Naive thymus-derived CD8-positive, alpha-beta T cell (primary cell): ENCODE results near the gene INPP5A. TPM values are rescaled to one million over a fixed set of nuclear protein-coding genes. Genes with fewer than 3 reads are reported as not detected.
A peak's percentile ranks its signal among the peaks of the same experiment; 100 is the strongest.

Source experiments
- ATAC-seq, 2 donors: fragments of 150-1000 bp; cut with Tn5 transposase in 1 of 2; sonication (Bioruptor Pico), chemical (Tn5 transposase) in 1 of 2; 1 replicate in 1 of 2; 2 replicates in 1 of 2; pipeline ENCODE4 v1.10.0; 2021; ENCODE audit warnings: mild to moderate bottlenecking in 2 of 2, moderate library complexity in 2 of 2
- POLR2A ChIA-PET: fragments of 350-600 bp; sonication (Branson Sonifier 250); formaldehyde crosslinking; loops from one replicate; lab custom pipeline; 2021; ENCODE audit warnings: antibody characterized with exemption; lab: Charles Lee
- DNase-seq, 10 donors: peaks; one replicate each; pipeline versions ENCODE4 v3.0.0 to v3.0.0-alpha.2; 2020 to 2022
- H3K27ac Mint-ChIP-seq, 10 donors: one replicate each; pipeline ENCODE4 v1.8.0; 2020 to 2022; ENCODE audit warnings: mild to moderate bottlenecking in 10 of 10, mixed read lengths in 10 of 10, moderate library complexity in 4 of 10, inconsistent platforms in 1 of 10
- H3K27me3 Mint-ChIP-seq, 5 donors: one replicate each; pipeline ENCODE4 v1.8.0; 2021 to 2022; ENCODE audit warnings: mixed read lengths in 5 of 5
- H3K36me3 Mint-ChIP-seq, 3 donors: one replicate each; pipeline ENCODE4 v1.8.0; 2020 to 2022; ENCODE audit warnings: mixed read lengths in 3 of 3, mild to moderate bottlenecking in 2 of 3, inconsistent platforms in 1 of 3
- H3K4me1 Mint-ChIP-seq, 4 donors: one replicate each; pipeline ENCODE4 v1.8.0; 2021 to 2022; ENCODE audit warnings: mixed read lengths in 4 of 4
- H3K4me3 Mint-ChIP-seq, 10 donors: one replicate each; pipeline ENCODE4 v1.8.0; 2020 to 2022; ENCODE audit warnings: mild to moderate bottlenecking in 10 of 10, mixed read lengths in 10 of 10, moderate library complexity in 6 of 10, inconsistent platforms in 1 of 10
- H3K9me3 Mint-ChIP-seq, 9 donors: one replicate each; pipeline ENCODE4 v1.8.0; 2020 to 2022; ENCODE audit warnings: mixed read lengths in 9 of 9, mild to moderate bottlenecking in 3 of 9, inconsistent platforms in 1 of 9, moderate library complexity in 1 of 9
- polyA plus RNA-seq, 3 donors: library from polyadenylated mRNA; unstranded; fragments of 300-500 nt; fragmentation: Illumina TruSeq; gene quantifications; one replicate each; pipeline ENCODE4 v1.2.3, GENCODE V29; 2021
- total RNA-seq, 8 experiments: library from RNA in 2 of 8; stranded (reverse) in 2 of 8; gene quantifications; one replicate each; pipeline ENCODE4 v1.2.3 and lab custom pipeline; 2021 to 2026

The INPP5A gene
- total and polyA plus RNA-seq, 5 experiments from 2014 or later = 0.51 to 33.7 (median 3.9) TPM

DNA sequence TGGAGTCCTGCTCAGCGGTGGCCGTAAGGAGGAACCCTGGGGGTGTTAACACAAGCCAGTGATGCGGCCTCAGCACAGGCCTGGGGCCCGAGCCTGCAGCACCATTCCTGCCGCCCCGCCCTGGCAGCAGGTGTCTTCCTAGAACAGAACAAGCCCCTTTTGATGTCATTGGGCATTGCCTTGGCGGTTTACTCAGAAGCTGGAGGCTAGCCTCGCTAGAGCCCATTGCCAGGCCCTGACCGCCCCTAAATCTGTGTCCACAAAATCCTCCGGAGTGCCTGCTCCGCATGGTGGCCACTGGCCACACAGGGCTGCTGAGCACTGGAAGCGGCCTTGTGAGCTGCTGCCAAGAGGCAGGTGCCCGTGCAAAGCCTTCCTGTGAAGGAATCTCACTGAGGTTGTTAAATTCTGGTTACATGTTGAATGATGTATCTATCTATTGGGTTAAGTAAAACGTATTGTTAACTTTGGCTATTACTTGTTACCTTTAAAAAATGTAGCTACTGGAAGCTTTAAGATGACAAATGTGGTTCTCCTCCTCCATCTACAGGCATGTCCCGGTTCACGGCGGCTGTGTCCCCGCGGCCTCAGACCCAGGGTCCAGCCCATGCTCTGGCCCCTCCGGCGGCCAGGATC is 1.2 kb upstream of the INPP5A start:
- H3K4me1 Mint-ChIP-seq = peaks cover 31 to 47% (median 43%) of the 10 kb centered on the region in 4 donors
- H3K9me3 Mint-ChIP-seq = peaks cover 0 to 11% (median 6%) of the 10 kb centered on the region in 9 donors
- POLR2A ChIA-PET = interaction anchor here (0.6 to 6.6 kb wide), 3 partner anchors 10 to 44 kb away, joined by 4 to 61 read pairs (median 4); no protein-coding TSS in a partner anchor
- H3K4me3 Mint-ChIP-seq = peak overlapping the region; percentile 54 to 92 (median 80)
- H3K36me3 Mint-ChIP-seq = peaks cover 0 to 9% (median 0%) of the 10 kb centered on the region in 3 donors
- ATAC-seq = no peak
- peak overlapping the region in 9 of 10 donors; percentile 19 to 89 (median 61) for H3K27ac Mint-ChIP-seq
- DNase-seq = peak in 3 of 10 donors; percentile 16 to 63 (median 37)
- peaks cover 0 to 1% (median 0%) of the 10 kb centered on the region in 5 donors for H3K27me3 Mint-ChIP-seq

DNA sequence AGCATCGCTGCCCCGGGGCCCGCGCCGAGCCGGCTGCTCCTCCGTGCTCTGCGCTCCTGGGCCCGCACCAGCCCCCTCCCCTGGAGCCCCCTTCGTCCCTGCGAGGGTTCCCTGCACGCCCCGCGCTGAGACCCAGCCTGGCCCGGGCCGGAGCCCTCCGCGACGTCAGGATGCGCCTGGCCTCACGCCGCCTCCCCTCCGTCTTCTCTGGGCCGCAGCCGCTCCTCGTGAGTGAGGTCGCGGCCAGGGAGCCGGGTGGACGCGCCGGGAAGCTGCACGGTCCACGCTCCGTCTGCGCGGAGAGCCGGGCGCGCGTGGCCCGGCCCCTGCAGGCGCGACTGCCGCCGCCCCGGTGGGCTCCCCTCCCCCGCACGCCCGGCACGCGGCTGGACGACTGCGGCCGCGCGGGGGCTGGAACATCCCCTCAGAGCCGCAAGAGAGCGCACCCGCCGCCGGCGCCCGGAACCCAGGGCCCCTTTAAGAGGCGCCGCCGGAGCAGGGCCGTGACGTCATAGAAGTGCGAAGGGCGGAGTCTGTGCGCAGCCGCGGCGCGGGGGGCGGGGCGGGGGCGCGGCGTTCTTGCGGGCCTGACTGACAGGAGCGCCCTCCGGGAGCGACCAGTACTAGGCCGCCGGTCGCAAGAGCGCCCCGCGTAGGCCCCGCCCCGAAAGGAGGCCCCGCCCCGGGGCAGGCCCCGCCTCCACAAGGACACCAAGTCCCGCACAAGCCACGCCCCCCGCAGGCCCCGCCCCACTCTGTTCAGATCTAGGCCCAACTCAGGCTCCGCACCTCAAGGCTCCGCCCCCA is 507 bp upstream of the INPP5A start:
- peaks cover 0 to 3% (median 0%) of the 10 kb centered on the region in 3 donors for H3K36me3 Mint-ChIP-seq
- H3K4me3 Mint-ChIP-seq = peak overlapping the region; percentile 56 to 92 (median 78)
- peaks cover 0 to 3% (median under 1%) of the 10 kb centered on the region in 9 donors for H3K9me3 Mint-ChIP-seq
- ATAC-seq (peak; percentile 79 to 82), DNase-seq (peak; percentile 100)
- H3K4me1 Mint-ChIP-seq = peaks cover 33 to 54% (median 50%) of the 10 kb centered on the region in 4 donors
- peaks cover 0 to 1% (median 0%) of the 10 kb centered on the region in 5 donors for H3K27me3 Mint-ChIP-seq
- peak overlapping the region in 8 of 10 donors; percentile 20 to 88 (median 65) for H3K27ac Mint-ChIP-seq
- POLR2A ChIA-PET = interaction anchor here (0.5 to 6.6 kb wide), 4 partner anchors 11 to 43 kb away, joined by 3 to 61 read pairs (median 4); no protein-coding TSS in a partner anchor

DNA sequence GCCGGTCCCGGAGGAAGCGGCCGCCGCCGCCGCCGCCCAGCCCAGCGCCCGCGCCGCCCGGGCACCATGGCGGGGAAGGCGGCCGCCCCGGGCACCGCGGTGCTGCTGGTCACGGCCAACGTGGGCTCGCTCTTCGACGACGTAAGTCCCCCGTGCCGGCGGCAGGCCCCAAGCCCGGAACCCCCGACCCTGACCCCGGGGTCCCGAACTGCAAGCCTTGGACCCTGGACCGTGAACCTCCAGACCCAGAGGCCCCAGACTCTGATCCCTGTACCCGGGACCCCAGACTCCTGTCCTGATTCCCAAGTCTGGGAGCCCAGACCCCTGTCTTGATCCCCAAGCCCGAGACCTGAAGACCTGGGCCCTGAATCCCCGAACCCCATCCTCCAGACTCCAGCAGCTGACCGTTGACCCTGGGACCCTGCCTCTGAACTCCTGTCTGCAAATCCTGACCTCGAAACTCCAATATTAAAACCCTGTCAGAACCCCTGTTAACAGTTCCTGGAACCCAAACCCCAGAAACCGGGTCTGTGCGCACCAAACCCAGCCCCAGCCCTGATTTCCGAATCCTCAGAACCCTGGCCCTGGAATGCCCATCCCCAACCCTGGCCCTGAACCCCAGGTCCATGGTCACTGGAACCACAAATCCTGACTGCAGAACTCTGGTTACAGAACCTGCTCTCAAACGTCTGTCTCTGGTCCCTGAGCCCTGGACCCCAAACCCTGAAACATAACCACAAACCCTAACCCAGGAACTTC is 623 bp downstream of the INPP5A start:
- peak overlapping the region; percentile 84 to 97 (median 90) for H3K4me3 Mint-ChIP-seq
- no peaks in the 10 kb centered on the region for H3K36me3 Mint-ChIP-seq
- peak overlapping the region; percentile 86 to 96 (median 94) for H3K27ac Mint-ChIP-seq
- POLR2A ChIA-PET = interaction anchor here (1.5 to 6.6 kb wide), 3 partner anchors 9 to 17 kb away, joined by 7 to 61 read pairs (median 18); no protein-coding TSS in a partner anchor
- peaks cover 0 to 1% (median 0%) of the 10 kb centered on the region in 5 donors for H3K27me3 Mint-ChIP-seq
- H3K4me1 Mint-ChIP-seq = peaks cover 35 to 65% (median 61%) of the 10 kb centered on the region in 4 donors
- H3K9me3 Mint-ChIP-seq = no peaks in the 10 kb centered on the region
- DNase-seq (peak in 2 of 10 donors; percentile 27 to 65), ATAC-seq (no peak)

DNA sequence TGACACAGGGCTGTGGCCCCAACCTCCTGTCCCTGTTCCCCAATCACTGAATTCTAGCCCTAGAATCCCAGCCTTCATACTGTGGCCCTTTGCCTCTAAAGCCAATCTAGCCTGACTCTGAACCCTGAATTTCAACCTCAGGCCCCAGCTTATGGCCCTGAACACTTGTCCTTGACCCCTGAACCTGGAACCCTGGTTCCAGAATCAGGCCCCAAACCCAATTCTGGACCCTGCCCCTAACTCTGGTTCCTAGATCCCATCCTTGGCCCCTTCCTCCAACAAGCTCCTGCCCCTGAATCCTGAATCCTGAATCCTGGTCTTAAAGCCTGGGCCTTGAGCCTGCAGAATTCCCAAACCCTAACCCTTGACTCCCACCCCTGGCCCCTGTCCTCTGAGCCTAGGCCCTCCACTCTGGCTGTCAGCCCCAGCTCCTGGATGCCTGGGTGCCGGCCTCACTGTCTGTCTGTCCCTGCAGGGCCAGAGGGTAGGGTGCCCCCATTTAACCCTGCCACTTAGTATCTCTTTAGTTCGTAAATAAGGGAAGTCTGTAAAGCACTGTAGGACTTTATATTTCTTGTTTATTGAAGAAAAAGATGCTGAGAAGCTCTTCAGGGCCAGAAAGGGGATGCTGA is 1.3 kb downstream of the INPP5A start:
- ATAC-seq (no peak), DNase-seq (peak in 1 of 10 donors; percentile 11)
- POLR2A ChIA-PET = interaction anchor here (1.4 to 6.6 kb wide), 4 partner anchors 8 to 24 kb away, joined by 3 to 61 read pairs (median 12); no protein-coding TSS in a partner anchor
- Mint-ChIP-seq H3K9me3 (no peaks in the 10 kb centered on the region), H3K36me3 (no peaks in the 10 kb centered on the region), H3K27me3 (peaks cover 0 to 1% (median 0%) of the 10 kb centered on the region in 5 donors), H3K27ac (peak overlapping the region; percentile 86 to 96 (median 94)), H3K4me1 (peaks cover 32 to 72% (median 66%) of the 10 kb centered on the region in 4 donors), H3K4me3 (peak overlapping the region; percentile 84 to 97 (median 90))

DNA sequence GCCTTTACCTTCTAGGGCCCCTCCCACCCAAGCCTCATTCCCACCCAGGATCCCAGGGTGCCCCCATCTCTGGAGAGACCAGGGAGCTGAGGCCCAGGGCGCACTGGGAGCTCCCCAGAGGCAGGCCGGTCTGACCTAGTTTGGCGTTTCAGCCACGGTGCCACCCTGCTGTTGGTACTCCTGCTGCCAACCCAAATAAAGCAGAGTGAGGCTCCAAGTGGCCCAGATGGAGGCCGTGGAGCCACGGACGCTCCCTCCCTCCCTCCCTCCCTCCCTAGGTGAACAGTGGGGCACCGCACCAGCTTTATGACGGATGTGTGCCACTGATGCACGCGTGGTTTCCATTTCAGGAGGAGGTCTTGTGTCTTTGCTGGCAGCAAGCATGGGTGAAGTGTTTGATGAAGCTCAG is 1.8 kb downstream of the INPP5A start:
- POLR2A ChIA-PET = interaction anchor here (1.4 to 6.6 kb wide), 4 partner anchors 8 to 25 kb away, joined by 3 to 61 read pairs (median 12); no protein-coding TSS in a partner anchor
- H3K27ac Mint-ChIP-seq = peak overlapping the region; percentile 86 to 96 (median 94)
- DNase-seq (peak in 8 of 10 donors; percentile 44 to 78 (median 64)), ATAC-seq (peak; percentile 18 to 29)
- H3K27me3 Mint-ChIP-seq = peaks cover 0 to 1% (median 0%) of the 10 kb centered on the region in 5 donors
- H3K36me3 Mint-ChIP-seq = no peaks in the 10 kb centered on the region
- H3K4me1 Mint-ChIP-seq = peaks cover 34 to 75% (median 71%) of the 10 kb centered on the region in 4 donors
- peak overlapping the region; percentile 84 to 97 (median 90) for H3K4me3 Mint-ChIP-seq
- H3K9me3 Mint-ChIP-seq = no peaks in the 10 kb centered on the region

DNA sequence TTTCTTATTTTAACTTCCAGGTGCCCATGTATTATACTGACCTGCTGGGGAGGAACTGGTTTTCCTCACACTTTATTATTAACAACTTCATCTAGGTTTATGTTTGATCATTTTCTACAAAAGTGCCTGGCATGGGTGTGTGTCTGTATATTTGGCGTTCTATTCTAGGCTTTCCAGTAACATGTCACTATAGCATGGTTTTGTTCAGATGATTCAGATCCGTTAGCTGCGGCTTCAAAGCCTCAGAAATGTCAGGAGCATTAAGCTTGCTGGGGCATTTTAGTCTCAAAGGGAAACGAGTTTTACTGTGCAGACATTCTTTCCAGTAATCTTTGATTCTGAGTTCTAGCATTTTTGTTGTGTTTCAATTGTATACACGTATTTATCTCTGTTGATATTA is 2.3 kb downstream of the INPP5A start:
- peaks cover 38 to 77% (median 74%) of the 10 kb centered on the region in 4 donors for H3K4me1 Mint-ChIP-seq
- POLR2A ChIA-PET = interaction anchor here (0.6 to 6.6 kb wide), 4 partner anchors 11 to 701 kb away, joined by 3 to 61 read pairs (median 10); no protein-coding TSS in a partner anchor
- peak overlapping the region; percentile 86 to 96 (median 93) for H3K27ac Mint-ChIP-seq
- H3K9me3 Mint-ChIP-seq = no peaks in the 10 kb centered on the region
- DNase-seq (peak in 1 of 10 donors; percentile 23), ATAC-seq (no peak)
- peaks cover 0 to 1% (median 0%) of the 10 kb centered on the region in 5 donors for H3K27me3 Mint-ChIP-seq
- peak overlapping the region; percentile 50 to 97 (median 90) for H3K4me3 Mint-ChIP-seq
- no peaks in the 10 kb centered on the region for H3K36me3 Mint-ChIP-seq

DNA sequence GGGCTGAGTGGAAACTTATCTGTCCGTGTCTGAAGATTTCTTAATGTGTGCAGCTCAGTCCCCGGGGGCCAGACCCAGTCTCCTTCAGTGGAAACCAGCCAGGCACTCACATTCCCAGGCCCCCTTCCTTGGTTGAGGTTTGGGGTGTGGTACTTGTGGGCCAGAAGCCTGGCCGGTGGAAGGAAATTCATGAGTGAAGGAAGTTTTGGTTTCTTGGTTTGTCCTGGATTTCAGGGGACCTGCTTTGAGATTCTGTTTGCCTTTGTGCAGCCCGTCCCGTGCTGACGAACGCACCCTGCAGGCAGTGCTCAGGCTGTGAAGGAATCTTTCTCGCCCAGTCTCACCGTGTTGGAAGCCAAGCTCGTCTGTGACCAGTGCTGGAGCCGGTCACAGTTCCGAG is 2.9 kb downstream of the INPP5A start:
- peaks cover 37 to 77% (median 72%) of the 10 kb centered on the region in 4 donors for H3K4me1 Mint-ChIP-seq
- H3K9me3 Mint-ChIP-seq = no peaks in the 10 kb centered on the region
- H3K36me3 Mint-ChIP-seq = no peaks in the 10 kb centered on the region
- H3K27me3 Mint-ChIP-seq = no peaks in the 10 kb centered on the region
- no peak for ATAC-seq
- H3K27ac Mint-ChIP-seq = peak overlapping the region; percentile 86 to 96 (median 93)
- peak in 2 of 10 donors; percentile 21 to 59 for DNase-seq
- POLR2A ChIA-PET = interaction anchor here (0.6 to 6.6 kb wide), 5 partner anchors 10 to 700 kb away, joined by 3 to 61 read pairs (median 4); no protein-coding TSS in a partner anchor
- peak overlapping the region; percentile 50 to 97 (median 90) for H3K4me3 Mint-ChIP-seq

DNA sequence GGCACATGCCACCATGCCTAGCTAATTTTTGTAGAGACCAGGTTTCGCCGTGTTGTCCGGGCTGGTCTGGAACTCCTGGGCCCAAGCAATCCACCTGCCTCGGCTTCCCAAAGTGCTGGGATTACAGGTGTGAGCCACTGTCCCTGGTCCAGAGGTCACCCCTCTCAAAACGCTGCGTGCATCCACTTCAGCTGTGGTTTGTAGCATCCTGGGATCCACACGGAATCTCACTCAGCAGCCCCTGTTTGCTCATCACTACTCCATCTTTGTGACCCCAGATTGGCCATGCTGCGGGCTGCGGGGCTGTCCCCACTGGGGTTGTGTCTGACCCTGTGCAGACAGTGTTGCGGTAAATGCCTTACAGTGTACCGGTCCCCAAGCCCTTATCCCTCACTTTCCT is 3.5 kb downstream of the INPP5A start:
- Mint-ChIP-seq H3K9me3 (no peaks in the 10 kb centered on the region), H3K36me3 (no peaks in the 10 kb centered on the region)

DNA sequence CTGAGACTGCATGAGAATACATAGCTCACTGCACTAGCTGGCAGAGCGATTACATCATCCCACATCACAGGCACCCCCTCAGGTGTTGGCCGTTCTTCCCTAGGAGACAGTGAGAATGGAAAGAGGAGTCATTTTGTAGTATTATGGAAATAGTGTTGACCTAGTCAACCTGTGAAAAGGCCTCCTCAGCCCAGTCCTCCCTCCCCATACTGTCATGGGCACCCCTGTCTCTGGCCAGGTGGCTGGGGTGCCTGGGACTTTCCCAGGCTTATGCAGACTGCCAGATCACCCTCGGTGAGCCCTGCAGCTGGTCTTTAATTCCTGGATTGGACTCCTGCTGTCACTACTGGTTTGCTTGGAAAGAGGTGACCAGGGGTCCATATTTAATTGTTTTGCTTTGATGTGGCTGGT is 4.0 kb downstream of the INPP5A start:
- DNase-seq = peak in 1 of 10 donors; percentile 45
- peak overlapping the region; percentile 62 to 96 (median 82) for H3K27ac Mint-ChIP-seq
- no peaks in the 10 kb centered on the region for H3K36me3 Mint-ChIP-seq
- H3K9me3 Mint-ChIP-seq = no peaks in the 10 kb centered on the region
- POLR2A ChIA-PET = interaction anchor here (1.0 to 6.6 kb wide), 3 partner anchors 9 to 29 kb away, joined by 3 to 61 read pairs (median 4); no protein-coding TSS in a partner anchor
- no peak for ATAC-seq
- no peaks in the 10 kb centered on the region for H3K27me3 Mint-ChIP-seq
- H3K4me3 Mint-ChIP-seq = peak overlapping the region in 8 of 10 donors; percentile 40 to 92 (median 72)
- H3K4me1 Mint-ChIP-seq = peaks cover 39 to 80% (median 78%) of the 10 kb centered on the region in 4 donors

More for the DNA sequence above, 3.5 kb downstream of the INPP5A start:
- H3K27ac Mint-ChIP-seq = peak overlapping the region; percentile 2 to 96 (median 89)
- POLR2A ChIA-PET = interaction anchor here (0.6 to 6.6 kb wide), 4 partner anchors 9 to 29 kb away, joined by 3 to 61 read pairs (median 4); no protein-coding TSS in a partner anchor
- H3K4me1 Mint-ChIP-seq = peaks cover 39 to 80% (median 76%) of the 10 kb centered on the region in 4 donors
- no peak for ATAC-seq
- DNase-seq = peak in 1 of 10 donors; percentile 61
- no peaks in the 10 kb centered on the region for H3K27me3 Mint-ChIP-seq
- H3K4me3 Mint-ChIP-seq = peak overlapping the region in 8 of 10 donors; percentile 40 to 92 (median 86)

DNA sequence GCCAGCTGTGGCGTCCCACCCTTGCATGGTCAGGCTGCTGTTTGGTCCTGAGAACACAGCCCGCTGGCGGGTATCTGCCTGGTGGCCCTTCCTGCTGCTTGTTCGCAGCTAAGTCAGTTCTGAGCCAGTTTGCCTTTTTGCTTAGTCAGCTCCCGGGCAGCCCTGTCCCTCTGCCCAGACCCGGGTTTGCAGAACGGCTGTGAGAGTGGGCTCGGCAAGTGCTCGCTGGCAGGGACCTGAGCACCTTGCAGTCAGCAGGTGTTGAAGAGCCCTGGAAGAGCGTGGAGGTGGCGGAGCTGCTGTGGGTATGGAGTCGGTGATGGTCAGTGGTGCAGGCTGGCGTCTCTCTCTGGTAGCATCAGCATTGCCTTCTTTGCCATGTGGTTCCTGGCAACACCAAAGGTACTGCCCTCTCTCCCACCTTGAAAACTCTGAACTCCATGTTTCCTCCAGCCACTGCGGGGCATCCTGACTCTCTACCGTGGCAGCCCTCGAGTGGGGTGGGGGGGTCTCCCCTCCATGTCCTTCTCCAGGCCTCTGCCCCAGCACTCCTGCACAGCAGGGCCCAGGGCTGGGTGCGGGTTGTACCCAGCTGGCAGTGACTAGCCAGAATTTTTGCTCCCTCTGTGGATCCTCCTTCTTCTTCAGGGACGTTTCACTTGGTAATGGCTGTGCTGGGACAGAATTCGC is 4.6 kb downstream of the INPP5A start:
- POLR2A ChIA-PET = interaction anchor here (1.0 to 6.6 kb wide), 2 partner anchors 8 to 10 kb away, joined by 3 to 61 read pairs; no protein-coding TSS in a partner anchor
- peak overlapping the region in 6 of 10 donors; percentile 68 to 95 (median 92) for H3K27ac Mint-ChIP-seq

More for the DNA sequence above, 4.6 kb downstream of the INPP5A start:
- Mint-ChIP-seq H3K4me1 (peaks cover 42 to 86% (median 83%) of the 10 kb centered on the region in 4 donors), H3K4me3 (peak overlapping the region in 7 of 10 donors; percentile 7 to 92 (median 54)), H3K27me3 (no peaks in the 10 kb centered on the region), H3K36me3 (no peaks in the 10 kb centered on the region), H3K9me3 (no peaks in the 10 kb centered on the region)
- ATAC-seq (no peak), DNase-seq (peak in 1 of 10 donors; percentile 34)
